Renal cortical epithelial cell (primary cell): ENCODE results near the gene CD248. TPM values are rescaled to one million over a fixed set of nuclear protein-coding genes. Genes with fewer than 3 reads are reported as not detected.
"Not testable (repeated sequence)": the region's sequence is repeated elsewhere in the genome, so short reads cannot be mapped to it uniquely, and the experiment has no call there.

Experiments
- DNase-seq: peaks from one replicate; pipeline ENCODE4 v3.0.0-alpha.2; 2011; ENCODE audit warnings: low read depth
- total RNA-seq: library from RNA; depleted of rRNA; stranded (reverse); fragments of >200 nt; gene quantifications from 2 replicates; pipeline ENCODE4 v1.2.3, GENCODE V29; 2014

Gene CD248
- total RNA-seq, 1 donor from 2014 or later = not detected

GRCh38 chr11:66328302-66329144 lies 11.7 kb upstream of the CD248 start:
- peak; percentile 30 for DNase-seq

DNA sequence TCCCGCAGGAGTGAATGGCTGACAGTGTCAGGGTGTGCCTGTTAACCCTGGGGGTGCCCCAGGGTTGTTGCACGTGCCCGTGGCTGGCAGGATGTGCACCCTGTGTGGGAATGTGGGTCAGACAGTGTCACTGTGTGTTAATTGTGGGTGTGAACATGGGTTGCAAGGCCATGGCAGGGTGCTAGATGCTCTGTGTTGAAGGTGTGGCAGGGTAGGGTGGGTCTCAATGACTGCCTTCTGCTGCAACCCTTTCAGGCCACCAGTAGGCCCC lies 11.1 kb upstream of the CD248 start:
- DNase-seq = no peak

GRCh38 chr11:66327171-66328030 lies 10.6 kb upstream of the CD248 start:
- DNase-seq = no peak

DNA sequence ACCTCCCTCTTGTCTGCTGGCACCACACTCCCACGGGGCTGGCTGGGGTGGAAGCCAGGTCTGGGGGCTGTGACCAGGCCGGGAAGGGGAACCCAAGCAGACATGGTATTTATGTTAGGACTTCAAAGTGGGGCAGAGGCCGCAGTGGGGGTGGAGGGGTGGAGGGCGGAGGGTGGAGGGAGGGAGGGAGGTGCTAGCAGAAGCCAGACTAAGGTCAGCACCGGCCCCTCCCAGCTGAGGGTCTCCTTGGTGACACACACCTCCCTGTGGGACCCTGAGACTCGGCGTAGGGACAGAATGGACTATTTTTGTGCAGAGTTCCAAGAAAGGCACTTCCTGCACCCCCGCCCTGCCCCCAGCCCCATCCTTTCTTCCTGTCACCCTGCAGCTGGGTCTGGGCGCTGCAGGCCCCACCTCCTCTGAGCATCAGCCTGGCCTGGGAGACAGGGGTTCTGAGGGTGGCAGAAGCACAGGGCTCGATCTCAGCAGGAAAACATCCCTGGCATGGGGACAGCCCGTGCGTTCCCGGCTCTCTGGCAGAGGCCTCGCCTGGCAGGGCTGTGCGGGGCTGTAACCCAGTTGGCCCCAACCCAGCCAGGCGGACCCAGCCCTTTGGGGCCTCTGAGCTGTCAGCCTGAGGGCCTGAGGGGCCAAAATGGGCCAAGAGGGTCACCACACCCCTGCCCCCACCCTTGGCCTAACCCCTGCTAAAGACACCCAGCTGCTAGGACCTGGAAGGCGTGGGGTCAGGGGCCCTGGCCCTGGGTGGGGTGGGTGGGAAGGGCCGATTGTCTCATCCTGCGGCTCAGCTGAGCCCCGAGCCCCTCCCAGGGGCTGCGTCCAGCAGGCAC lies 9.6 kb upstream of the CD248 start:
- no peak for DNase-seq

GRCh38 chr11:66325263-66325671 lies 8.4 kb upstream of the CD248 start:
- DNase-seq = no peak

- DNase-seq = no peak
Observed at GRCh38 chr11:66324664-66325063, 7.8 kb upstream of the CD248 start.

DNA sequence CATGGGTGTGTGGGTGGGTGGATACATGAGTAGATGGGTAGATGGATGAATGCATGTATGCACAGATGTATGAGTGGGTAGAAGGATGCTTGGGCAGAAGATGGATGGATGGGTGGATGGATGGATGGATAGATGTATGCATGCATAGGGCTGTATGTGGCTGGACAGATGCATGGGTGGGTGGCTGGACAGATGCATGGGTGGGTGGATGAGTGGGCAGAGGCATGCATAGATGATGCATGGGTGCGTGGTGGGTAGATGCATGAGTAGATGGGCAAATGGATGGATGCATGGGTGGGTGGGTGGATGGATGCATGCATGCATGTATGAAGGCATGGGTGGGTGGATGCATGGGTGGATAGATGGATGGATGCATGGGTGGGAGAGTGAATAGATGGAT lies 6.8 kb upstream of the CD248 start:
- DNase-seq = no peak

DNA sequence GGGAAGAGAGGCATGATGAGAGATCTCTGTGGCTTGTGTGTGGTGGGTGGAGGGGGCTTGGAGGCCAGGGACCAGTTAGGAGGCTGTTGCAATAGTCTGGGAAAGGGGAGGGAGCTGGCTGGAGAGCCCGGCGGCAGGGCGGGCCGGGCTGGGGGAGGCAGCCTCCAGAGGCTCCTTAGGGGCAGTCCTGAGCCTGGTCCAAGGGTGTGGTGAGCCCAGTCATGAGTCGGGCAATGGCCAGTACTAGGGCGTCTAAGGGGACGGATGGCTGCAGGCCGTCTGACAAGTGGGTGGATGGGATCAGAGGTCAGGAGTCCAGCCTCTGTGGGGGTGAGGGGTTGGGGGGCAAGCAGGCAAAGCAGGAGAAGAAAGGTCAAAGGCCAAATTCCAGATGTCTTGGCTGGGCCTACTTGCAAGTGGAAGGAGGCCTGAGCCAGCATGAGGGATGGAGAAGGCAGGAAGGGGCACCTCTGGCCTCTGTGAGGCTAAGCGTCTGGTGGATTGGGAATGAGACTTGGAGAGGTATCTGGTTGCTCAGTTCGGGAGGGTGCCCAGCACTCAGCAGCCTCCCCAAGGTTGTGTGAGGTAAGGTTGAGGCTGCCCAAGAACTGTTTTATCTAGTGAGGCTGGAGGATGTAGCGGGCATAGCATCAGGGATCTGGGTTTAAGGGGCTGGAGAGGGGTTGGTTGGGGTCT lies 6.0 kb upstream of the CD248 start:
- no peak for DNase-seq

DNA sequence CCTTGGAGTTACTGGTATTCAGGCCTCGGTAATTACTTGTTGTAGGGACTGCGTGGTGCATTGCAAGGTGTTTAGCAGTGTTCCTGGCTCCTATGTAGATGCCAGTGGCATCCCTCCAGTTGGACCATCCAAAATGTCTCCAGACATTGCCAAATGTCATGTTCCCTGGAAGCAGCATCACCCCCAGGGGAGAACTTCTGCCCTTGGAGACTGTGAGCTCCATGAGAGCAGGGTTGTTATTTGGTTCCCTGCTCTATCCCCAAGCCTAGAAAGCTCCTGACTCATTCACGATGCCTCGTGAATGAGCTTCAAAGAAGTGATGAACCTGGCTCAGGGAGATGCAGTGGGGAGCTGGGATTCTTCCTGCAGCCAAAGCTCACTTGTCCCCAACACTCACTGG lies 4.8 kb upstream of the CD248 start:
- no peak for DNase-seq

DNA sequence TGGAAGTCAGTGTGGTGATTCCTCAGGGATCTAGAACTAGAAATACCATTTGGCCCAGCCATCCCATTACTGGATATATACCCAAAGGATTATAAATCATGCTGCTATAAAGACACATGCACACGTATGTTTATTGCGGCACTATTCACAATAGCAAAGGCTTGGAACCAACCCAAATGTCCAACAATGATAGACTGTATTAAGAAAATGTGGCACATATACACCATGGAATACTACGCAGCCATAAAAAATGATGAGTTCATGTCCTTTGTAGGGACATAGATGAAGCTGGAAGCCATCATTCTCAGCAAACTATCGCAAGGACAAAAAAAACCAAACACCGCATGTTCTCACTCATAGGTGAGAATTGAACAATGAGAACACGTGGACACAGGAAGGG lies 3.9 kb upstream of the CD248 start:
- not testable (repeated sequence) for DNase-seq

GRCh38 chr11:66320289-66320688 lies 3.4 kb upstream of the CD248 start:
- DNase-seq = not testable (repeated sequence)

DNA sequence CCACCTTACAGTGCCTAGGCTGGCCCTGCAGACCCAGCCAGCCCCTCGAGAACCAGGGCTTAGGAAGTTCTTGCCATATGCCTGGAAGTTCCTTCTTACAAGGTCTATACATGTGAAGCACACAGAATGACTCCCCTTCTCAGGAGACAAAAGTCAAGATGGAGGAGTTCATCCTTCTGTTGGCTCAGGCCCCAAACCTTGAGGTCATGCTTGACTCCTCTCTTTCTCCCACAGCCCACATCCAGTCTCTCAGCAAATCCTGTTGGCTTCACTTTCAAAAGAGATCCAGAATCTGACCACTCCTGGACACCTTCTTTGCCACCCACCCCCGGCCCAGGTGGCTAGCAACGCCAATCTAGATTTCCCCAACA lies 1.7 kb upstream of the CD248 start:
- no peak for DNase-seq

DNA sequence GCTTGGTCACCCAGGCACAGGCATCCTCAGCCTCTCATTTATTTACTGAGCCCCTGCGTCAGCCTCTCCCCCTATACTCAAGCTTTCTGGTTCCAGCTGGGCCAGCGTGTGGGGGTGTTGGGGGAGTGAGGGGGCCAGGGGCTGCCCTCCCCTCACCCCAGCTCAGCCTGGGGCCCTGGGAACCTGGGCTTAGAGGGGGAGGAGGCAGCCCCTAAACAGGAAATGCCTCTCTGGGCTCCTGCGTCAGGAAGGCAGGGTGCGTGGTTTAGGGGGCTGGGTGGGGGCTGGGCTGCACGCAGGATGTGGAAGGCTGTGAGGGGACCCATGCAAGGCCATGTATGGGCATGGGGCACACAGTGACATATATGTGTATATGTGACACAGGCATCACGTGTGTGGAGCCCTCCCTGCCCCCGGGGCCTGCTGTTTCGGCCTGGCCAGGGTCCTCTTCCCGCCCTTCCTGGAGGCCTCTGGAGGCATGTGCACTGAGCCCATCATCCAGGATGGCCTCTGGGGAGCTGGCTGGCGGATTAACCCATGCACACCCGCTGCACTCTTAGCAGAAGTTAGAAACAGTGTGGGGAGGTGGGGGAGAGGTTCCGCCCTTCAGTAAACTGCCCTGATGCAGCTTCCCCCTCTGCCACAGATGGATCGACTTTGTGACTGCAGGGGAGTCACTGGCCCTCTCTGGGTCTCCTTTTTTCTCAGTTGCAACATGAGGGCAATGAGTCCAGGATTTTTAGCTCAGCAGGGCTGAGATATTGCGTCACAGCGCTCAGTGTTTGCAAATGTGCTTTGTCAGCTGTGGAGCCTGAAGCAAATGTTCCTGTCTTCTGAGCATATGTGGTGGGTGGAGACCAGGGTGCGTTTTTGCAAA lies 1.1 kb upstream of the CD248 start:
- peak; percentile 72 for DNase-seq

DNA sequence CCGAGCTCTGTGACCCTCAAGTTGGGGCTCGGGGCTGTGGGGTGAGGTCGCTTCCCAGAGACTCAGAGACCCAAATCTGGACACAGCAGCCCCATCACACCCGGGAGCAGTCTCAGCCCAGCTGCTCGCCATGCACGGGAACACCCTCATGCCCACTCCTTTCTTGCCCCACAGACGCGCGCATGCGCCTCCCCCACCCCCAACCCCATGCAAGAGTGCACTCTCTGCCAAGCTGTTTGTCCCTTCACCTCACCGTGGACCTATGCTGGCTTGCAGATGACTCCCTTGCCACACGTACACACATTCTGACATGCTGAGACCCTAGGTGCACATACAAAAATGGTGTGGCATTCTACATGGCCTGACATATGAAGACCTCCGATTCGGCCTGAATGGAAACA lies 478 bp upstream of the CD248 start:
- DNase-seq = no peak

DNA sequence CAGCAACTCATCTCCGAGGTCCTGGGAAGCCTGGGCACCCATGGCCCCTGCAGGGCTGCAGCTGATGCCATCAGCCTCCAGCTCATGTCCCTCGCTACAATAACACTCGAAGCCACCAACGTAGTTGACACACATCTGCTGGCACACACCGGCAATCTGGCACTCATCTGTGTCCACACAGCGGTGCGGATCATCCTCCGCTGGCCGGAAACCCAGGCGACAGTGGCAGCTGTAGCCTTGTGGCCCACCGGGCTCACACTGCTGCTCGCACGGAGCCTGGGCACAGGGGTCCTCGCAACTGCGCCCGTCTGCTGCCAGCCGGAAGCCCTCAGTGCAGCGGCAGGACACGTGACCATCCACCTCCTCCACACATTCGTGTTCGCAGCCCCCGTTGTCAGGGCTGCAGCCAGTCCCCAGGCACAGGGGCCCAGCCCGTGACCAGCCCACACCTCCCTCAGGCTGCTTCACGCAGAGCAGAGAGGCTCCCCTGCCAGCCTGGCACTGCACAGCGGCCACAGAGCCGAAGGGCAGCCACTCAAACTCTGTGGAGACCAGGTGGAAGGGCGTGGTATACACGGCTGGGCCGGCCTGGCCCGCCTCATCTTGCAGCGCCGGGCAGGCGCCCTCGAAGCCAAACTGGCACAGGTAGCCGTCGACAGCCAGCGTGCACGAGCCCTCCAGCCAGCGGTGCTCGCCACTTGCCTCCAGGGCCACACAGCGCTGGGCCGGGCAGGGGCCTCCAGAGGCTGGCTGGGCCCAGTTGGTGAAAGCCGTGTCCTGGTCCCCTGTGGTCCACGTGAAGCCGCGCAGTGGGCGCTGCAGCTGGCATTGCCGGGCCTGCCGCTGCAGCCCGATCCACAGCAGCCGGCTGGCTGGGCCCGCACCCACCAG lies 678 bp downstream of the CD248 start:
- DNase-seq = no peak

DNA sequence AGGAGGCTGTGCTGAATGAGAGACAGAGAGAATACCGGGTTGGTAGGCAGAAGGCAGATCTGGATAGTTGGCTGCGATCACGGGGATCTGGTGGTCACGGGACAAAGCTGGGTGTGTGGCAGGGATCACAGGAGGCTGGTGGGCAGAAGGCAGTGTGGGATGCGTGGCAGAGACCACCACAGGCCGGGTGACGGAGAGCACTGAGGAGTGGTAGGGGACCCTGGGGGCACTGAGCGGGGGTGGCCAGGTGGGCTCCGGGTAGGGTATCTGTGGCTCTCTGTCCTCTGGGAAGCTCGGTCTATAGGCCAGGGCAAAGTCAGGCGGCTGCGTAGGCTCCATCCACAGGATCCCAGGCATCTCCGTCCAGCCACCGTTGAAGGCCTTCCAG lies 1.4 kb downstream of the CD248 start:
- DNase-seq = no peak

GRCh38 chr11:66314561-66315497 lies 2.0 kb downstream of the CD248 start:
- DNase-seq = no peak

DNA sequence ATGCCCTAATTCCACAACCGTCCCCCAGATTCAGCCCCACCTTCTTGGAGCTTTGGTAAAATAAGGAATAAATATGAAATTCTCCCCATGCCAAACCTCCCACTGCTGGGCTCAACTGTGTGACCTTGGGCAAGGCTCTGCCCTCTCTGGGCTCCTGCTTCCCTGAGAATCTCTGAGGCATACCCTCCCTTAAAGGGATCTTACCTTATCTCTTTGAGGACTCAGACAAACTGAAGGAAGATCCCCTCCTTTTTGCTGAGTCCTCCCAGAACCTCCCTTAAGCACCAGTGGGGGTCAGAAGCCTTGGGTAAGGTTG lies 2.7 kb downstream of the CD248 start:
- DNase-seq = no peak
